ENCODE measurements around the gene TFEB. TPM values are rescaled to one million over a fixed set of nuclear protein-coding genes. Genes with fewer than 3 reads are reported as not detected.

Gene TFEB
- total RNA-seq, 1 experiment from 2014 or later: 4.4 TPM

DNA sequence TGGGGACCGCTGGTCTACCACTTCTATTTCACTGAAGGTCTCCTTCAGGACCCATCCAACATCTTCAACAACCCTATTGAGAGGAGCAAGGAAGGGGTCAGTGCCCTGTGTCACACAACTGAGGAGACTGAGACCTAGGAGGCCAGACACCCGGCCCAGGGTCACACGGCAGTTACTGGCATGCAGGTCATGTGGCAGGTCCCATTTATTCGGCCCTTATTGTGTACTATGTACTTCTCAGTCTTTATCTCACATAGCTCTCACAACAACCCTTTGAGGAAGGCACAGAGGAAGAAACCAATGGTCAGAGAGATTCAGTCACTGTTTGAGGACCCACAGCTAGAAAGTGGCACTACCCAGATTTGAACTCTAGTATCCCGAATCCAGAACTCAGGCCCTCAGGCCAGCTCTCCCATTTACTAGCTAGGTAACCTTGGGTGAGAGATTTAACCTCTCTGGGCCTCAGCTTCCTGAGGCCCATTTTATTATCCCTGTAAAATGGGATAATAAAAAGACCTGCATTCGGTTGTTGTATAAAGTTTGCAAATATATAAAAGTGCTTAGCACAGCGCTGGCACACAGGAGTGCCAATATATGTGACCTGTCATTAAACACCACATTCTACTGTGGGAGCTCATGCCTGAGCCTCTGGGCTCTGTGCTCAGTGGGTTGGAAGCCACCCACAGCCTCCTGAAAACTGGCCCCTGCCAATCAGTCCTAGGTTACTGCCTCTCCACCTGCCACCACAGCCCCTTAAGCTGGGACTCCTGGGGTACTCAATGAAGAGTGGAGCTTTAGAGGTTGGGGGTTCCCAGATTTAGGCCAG lies 15.8 kb downstream of the TFEB start:
- Histone ChIP-seq H3K27me3 (no peaks in the 10 kb centered on the region), H3K36me3 (no peaks in the 10 kb centered on the region), H3K4me3 (no peak overlapping the region), H3K9me3 (no peaks in the 10 kb centered on the region)
- no peak for DNase-seq

- Histone ChIP-seq H3K9me3 (no peaks in the 10 kb centered on the region), H3K27me3 (no peaks in the 10 kb centered on the region), H3K36me3 (no peaks in the 10 kb centered on the region), H3K4me3 (no peak overlapping the region)
- DNase-seq: no peak
Observed at GRCh38 chr6:41718828-41719227, 16.6 kb downstream of the TFEB start.

- Histone ChIP-seq H3K27me3 (no peaks in the 10 kb centered on the region), H3K4me3 (no peak overlapping the region), H3K9me3 (no peaks in the 10 kb centered on the region), H3K36me3 (no peaks in the 10 kb centered on the region)
- DNase-seq: no peak
Observed at GRCh38 chr6:41717392-41717736, 18.0 kb downstream of the TFEB start.

DNA sequence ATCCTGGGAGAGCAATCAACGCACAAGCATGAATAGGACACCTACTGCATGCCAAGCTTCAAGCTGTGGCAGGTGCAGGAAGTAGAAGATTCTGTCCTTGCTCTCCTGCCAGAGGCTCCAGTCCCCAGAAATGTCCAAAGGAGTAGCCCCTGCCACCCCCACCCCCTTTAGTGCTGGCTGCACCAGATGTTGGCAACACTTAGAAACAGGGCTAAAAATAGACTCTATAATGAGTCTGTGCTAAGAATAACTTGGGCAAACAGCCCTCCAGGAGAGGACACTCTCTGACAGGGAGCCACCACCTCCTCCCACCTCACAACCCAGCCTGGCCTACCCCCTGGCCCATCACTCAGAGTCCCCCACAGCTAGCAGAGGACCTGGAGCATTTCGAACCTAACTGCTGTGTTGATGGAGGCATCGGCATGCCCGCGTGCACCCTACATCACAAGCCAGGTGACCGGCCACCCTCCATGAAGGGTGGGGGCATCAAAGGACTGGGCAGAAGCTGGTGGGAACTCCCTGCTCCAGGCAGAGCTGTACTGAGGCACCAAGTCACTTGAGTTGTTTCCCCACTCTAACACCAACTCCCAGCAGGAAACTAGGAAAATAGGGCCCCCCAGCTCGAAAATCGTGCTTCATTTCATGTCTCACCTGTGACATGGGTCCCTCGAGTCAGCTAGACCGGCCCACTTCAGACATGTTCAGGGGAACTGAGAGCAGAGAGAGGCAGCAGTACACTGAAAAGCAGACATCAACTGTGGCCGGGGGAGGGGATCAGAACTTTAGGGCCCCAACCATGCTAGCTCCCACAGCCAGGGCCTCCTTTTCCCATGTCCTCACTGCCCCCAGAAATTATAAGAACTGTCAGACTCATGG lies 18.7 kb downstream of the TFEB start:
- Histone ChIP-seq H3K36me3 (no peaks in the 10 kb centered on the region), H3K9me3 (no peaks in the 10 kb centered on the region), H3K27me3 (no peaks in the 10 kb centered on the region), H3K4me3 (no peak overlapping the region)
- no peak for DNase-seq

DNA sequence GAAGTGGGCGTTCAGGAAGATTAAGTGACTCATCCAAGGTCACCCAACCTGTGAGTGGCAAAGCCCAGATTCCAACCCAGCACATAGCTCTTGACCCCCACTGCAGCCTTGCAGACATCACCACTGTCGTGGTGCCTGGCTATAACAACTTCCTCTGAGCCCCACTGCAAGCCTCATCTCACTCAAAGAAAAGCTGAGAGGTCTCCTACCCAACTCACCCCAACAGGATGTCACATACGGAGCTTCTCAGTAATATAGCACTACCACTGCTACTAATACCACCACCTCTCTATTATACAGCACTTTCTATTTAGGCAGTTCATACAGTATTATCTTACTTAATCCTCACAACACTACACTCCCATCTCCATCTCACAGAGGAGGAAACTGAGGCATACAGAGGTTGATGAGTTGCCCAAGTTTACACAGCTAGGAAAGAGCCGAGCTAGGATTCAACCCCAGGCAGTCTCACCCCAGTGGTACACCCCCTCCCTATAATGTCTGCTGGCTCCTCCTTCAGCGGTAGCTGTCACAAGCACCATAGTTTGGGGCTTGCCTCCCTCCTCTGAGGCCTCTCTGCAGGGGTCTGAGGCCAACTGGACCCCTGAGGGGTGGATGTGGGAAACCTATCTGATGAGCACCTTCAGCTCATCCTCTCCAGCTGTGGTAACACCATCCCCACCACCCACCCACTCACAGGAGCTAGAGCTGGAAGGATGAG lies 19.5 kb downstream of the TFEB start:
- Histone ChIP-seq H3K27me3 (no peaks in the 10 kb centered on the region), H3K36me3 (no peaks in the 10 kb centered on the region), H3K4me3 (no peak overlapping the region), H3K9me3 (no peaks in the 10 kb centered on the region)
- no peak for DNase-seq

GRCh38 chr6:41714556-41715273 lies 20.7 kb downstream of the TFEB start:
- H3K27me3 ChIP-seq: no peaks in the 10 kb centered on the region
- no peak overlapping the region for H3K4me3 ChIP-seq
- no peaks in the 10 kb centered on the region for H3K9me3 ChIP-seq
- no peak for DNase-seq
- no peaks in the 10 kb centered on the region for H3K36me3 ChIP-seq

GRCh38 chr6:41713650-41714291 lies 21.6 kb downstream of the TFEB start:
- peak; percentile 52 for DNase-seq
- H3K36me3 ChIP-seq: no peaks in the 10 kb centered on the region
- no peak overlapping the region for H3K4me3 ChIP-seq
- no peaks in the 10 kb centered on the region for H3K9me3 ChIP-seq
- H3K27me3 ChIP-seq: no peaks in the 10 kb centered on the region

DNA sequence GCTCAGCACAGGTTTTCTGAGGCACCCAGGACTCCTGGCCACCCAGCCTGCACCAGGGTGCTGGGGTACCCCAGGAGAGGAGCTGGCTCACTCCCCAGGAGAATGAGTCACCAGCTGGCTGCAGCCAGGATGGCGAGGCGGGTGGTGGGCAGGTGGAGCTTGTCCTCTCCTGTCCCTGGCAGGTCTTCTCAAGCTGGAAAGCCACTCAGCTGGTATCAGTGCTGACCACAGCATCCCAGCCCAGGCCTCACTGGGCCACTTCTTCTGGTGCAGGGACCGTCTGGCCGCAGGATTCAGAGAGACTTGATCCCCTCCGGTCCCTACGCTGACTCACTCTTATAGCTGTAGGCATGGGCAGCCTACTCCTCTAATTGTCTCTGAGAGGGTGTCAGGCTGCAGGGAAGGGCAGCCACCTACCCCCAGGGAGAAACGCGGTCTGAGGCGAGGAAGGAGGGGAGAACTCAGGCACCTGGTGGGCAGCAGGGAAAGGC lies 22.2 kb downstream of the TFEB start:
- Histone ChIP-seq H3K4me3 (no peak overlapping the region), H3K9me3 (no peaks in the 10 kb centered on the region), H3K27me3 (no peaks in the 10 kb centered on the region), H3K36me3 (no peaks in the 10 kb centered on the region)
- peak; percentile 71 for DNase-seq

- DNase-seq: peak; percentile 67
- H3K27me3 ChIP-seq: no peaks in the 10 kb centered on the region
- H3K9me3 ChIP-seq: no peaks in the 10 kb centered on the region
- no peak overlapping the region for H3K4me3 ChIP-seq
- no peaks in the 10 kb centered on the region for H3K36me3 ChIP-seq
Observed at GRCh38 chr6:41712651-41713103, 22.7 kb downstream of the TFEB start.

- H3K4me3 ChIP-seq: no peak overlapping the region
- no peaks in the 10 kb centered on the region for H3K9me3 ChIP-seq
- DNase-seq: no peak
- H3K36me3 ChIP-seq: no peaks in the 10 kb centered on the region
- H3K27me3 ChIP-seq: no peaks in the 10 kb centered on the region
Observed at GRCh38 chr6:41711323-41712038, 23.9 kb downstream of the TFEB start.

DNA sequence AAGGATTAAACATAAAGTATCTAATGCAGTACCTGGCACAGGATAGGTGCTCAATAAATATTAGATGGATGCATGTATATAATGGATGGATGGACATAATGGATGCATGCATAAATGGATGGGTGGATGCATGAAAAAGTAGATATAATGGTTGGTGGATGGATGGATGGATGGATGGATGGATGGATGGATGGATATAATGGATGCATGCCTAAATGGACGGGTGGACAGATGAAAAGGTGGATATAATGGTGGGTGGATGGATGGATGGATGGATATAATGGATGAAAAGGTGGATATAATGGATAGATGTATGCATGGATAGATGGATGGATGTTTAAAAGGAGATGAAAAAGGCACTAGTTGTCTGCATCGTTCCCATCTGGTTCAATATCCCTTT lies 26.0 kb downstream of the TFEB start:
- H3K36me3 ChIP-seq: no peaks in the 10 kb centered on the region
- no peak for DNase-seq
- H3K9me3 ChIP-seq: no peaks in the 10 kb centered on the region
- H3K27me3 ChIP-seq: no peaks in the 10 kb centered on the region
- no peak overlapping the region for H3K4me3 ChIP-seq

GRCh38 chr6:41708856-41709255 lies 26.6 kb downstream of the TFEB start:
- Histone ChIP-seq H3K36me3 (no peaks in the 10 kb centered on the region), H3K27me3 (no peaks in the 10 kb centered on the region), H3K9me3 (no peaks in the 10 kb centered on the region), H3K4me3 (no peak overlapping the region)
- DNase-seq: no peak

DNA sequence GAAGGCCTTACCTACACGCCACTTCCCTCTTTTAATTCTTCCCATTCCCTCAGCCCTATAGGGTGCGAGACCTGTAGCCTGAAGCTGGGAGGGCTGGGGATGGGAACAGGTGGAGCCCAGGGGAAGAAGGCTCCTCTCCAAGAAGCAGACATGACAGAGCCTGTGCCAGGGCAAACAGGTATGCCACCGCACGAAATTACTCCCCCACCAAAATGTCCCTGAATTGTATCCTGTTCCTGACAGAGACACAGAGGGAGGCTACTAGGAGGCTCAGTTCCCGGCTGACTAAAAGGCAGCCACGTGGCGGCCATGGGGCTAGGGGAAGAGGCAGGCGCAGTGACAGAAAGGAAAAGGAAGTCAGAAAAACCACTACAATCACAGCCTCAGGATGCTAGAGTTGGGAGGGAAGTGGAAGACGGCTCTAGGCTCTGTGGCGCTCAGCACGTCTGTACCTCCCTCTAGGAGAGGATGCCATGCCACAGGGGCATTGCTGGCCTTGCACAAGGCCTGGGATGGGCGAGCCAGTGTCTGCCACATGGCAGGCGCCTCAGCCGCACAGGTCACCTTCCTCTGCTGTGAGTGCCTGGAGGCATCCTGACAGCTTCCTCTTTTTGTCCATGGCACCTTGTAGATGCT lies 27.7 kb downstream of the TFEB start:
- no peak for DNase-seq
- H3K9me3 ChIP-seq: no peaks in the 10 kb centered on the region
- H3K27me3 ChIP-seq: no peaks in the 10 kb centered on the region
- H3K36me3 ChIP-seq: no peaks in the 10 kb centered on the region
- no peak overlapping the region for H3K4me3 ChIP-seq

GRCh38 chr6:41706876-41707564 lies 28.4 kb downstream of the TFEB start:
- DNase-seq: peak; percentile 53
- Histone ChIP-seq H3K27me3 (no peaks in the 10 kb centered on the region), H3K4me3 (no peak overlapping the region), H3K36me3 (no peaks in the 10 kb centered on the region), H3K9me3 (no peaks in the 10 kb centered on the region)

All from MG63 (cell line).